ENCODE results near the gene ADAMTS15.

The ADAMTS15 gene

DNA sequence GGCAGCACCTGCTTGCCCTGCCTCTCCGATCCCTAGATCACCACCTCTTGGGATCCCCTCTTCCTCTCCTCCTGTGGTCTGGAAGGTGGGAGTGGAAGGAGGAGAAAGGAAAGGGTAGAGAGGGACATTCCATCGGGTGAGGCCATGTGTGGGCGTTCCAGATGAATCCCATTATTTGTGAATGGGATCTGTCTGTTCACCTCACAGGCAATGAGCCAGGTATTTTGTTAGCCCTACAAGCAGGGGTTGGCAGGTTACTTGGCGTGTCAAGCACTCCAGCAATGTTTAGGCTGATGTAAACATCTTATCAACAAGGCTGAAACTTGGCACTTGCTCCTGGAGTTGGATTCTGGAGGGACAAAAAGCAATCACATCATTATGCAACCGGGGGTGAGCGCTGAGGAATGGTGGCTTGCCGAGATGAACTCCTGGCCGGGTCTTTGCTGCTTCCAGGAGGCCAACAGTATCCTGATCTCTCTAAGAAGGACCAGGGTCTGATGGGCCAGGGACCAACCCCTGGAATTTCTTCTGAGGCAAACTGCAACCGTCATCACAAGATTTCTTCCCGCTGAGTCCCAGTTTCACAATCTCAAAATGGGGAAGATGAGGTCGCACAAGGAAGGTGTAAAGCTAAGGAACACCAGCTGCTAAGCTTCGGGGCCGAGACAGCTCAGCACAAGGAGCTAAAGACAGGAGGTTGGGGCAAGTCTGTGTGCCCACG is 27.8 kb upstream of the ADAMTS15 start:
- Histone ChIP-seq H3K36me3 (ENCODE audit: control insufficient read depth, insufficient read depth, low read length) (no peaks in the 10 kb centered on the region), H3K27me3 (ENCODE audit: control insufficient read depth, insufficient read depth, low read length) (no peaks in the 10 kb centered on the region), H3K4me1 (ENCODE audit: control insufficient read depth, insufficient read depth, low read length) (no peaks in the 10 kb centered on the region), H3K27ac (ENCODE audit: low read length) (no peak overlapping the region), H3K4me3 (ENCODE audit: low read length) (no peak overlapping the region), H3K9me3 (ENCODE audit: control insufficient read depth, insufficient read depth, low read length) (no peaks in the 10 kb centered on the region)
- WGBS (ENCODE audit: insufficient coverage, insufficient read length): no CpG with 5 or more reads among the region's 14 CpGs
- no peak for DNase-seq (ENCODE audit: low read depth, low spot score)

DNA sequence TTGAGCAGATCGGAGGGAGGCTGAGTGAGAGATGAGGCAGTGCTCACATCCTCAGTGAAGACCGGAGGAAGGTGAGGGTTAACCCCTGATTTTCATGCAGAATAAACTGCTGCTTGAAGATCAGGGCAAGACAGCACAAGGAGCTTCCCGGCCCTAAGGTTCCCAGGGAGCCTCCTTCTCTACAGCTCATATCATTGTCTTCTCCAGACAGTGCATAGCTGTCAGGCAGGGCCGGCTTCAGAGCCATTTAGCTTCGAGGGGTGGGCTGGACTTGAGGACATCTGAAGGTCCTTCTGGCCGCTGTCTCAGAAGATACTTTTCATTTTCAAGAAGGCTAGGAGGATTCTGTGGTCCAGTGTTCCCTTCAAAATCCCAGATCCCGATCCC is 27.3 kb upstream of the ADAMTS15 start:
- H3K4me1 ChIP-seq (ENCODE audit: control insufficient read depth, insufficient read depth, low read length): no peaks in the 10 kb centered on the region
- H3K4me3 ChIP-seq (ENCODE audit: low read length): no peak overlapping the region
- no peaks in the 10 kb centered on the region for H3K36me3 ChIP-seq (ENCODE audit: control insufficient read depth, insufficient read depth, low read length)
- H3K9me3 ChIP-seq (ENCODE audit: control insufficient read depth, insufficient read depth, low read length): no peaks in the 10 kb centered on the region
- no peaks in the 10 kb centered on the region for H3K27me3 ChIP-seq (ENCODE audit: control insufficient read depth, insufficient read depth, low read length)
- H3K27ac ChIP-seq (ENCODE audit: low read length): no peak overlapping the region
- no peak for DNase-seq (ENCODE audit: low read depth, low spot score)
- no CpG with 5 or more reads among the region's 7 CpGs for WGBS (ENCODE audit: insufficient coverage, insufficient read length)

DNA sequence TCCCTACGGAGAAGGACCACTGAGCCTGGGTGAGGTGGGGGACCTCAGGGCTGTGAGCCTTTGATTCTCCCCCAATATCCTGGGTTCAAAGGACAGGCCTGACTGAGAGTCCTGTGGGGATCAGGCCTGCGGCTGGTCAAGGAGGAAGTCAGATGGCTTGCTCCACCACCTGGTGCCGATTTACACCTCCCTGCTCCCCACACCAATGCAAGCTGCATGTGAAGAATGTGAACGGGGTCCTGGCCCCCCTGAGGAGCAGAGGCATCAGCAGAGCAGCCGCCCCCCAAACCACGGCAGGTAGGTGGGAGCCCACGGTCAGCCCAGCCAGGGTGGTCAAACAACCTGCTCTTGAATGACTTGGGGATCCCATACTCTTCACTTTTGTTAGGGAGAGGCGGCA is 26.7 kb upstream of the ADAMTS15 start:
- Histone ChIP-seq H3K9me3 (ENCODE audit: control insufficient read depth, insufficient read depth, low read length) (no peaks in the 10 kb centered on the region), H3K4me1 (ENCODE audit: control insufficient read depth, insufficient read depth, low read length) (no peaks in the 10 kb centered on the region), H3K27me3 (ENCODE audit: control insufficient read depth, insufficient read depth, low read length) (no peaks in the 10 kb centered on the region; the same call in 1 of the 2 replicates), H3K36me3 (ENCODE audit: control insufficient read depth, insufficient read depth, low read length) (no peaks in the 10 kb centered on the region), H3K4me3 (ENCODE audit: low read length) (no peak overlapping the region), H3K27ac (ENCODE audit: low read length) (no peak overlapping the region)
- no CpG with 5 or more reads among the region's 8 CpGs for WGBS (ENCODE audit: insufficient coverage, insufficient read length)
- DNase-seq (ENCODE audit: low read depth, low spot score): no peak

DNA sequence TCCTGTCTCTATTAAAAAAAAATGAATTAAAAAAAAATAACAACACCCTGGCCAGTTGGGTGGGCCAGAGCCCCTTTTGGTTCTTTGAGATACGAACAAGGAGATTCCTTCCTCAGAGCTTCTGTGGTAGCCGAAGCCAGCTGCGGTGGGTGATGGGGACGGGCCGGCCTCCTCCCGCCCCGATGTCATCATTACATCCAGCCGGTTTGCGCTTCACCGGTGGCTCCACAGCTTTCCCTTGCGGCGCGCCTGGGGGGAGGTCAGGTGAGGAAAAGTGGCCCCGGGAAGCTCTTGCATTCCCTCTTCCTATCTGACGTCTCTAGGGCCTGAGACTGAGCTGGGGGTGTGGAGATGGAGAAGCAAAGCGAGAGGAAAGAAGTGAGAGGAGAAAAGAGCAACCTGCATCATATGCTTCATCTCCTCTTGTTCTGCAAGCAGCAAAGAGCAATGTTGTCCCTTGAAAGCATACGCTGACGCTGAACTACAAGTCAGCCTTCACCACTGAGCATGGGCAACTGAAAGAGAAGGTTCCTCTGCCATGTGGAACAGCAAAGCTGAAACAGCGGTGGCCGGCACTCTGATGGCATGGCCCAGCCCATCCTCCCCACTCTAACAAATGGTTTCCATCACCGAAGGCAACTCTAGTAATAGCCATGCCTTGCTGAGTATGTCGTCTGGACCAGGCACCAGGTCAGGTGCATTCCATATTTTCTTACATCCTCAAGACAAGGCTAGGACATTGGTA is 26.0 kb upstream of the ADAMTS15 start:
- no CpG with 5 or more reads among the region's 22 CpGs for WGBS (ENCODE audit: insufficient coverage, insufficient read length)
- peaks cover under 1% of the 10 kb centered on the region; the same call in 1 of the 2 replicates for H3K27me3 ChIP-seq (ENCODE audit: control insufficient read depth, insufficient read depth, low read length)
- no peaks in the 10 kb centered on the region for H3K36me3 ChIP-seq (ENCODE audit: control insufficient read depth, insufficient read depth, low read length)

DNA sequence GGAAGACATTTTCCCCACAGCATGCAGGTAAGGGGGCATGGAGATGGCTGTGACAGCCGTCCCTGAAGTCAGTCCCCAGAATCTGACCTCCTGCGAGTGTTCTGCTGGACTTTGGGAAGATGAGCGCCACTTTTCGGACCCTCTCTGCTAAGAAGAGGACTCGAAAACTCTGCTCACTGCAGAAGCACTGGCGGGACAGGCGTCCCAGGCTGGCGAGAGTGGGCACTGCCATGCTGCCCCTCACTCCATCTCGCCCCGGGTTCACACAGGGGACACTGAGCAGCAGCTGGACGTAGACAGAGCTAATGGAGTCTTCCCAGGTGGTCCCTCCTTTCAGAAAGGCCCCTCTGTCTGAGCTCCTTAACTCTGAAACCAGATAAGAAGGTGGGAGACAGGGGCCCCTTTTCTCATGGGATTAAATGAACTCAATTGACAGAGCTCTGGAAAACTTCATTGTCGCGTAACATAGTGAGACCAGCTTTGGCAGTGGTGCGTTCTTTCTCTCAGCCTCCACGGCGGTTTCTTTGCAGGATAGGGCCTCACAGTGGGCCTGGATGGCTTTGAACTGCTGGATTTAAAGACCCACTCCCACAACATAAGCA is 24.8 kb upstream of the ADAMTS15 start:
- Histone ChIP-seq H3K27ac (ENCODE audit: low read length) (no peak overlapping the region), H3K36me3 (ENCODE audit: control insufficient read depth, insufficient read depth, low read length) (no peaks in the 10 kb centered on the region), H3K4me1 (ENCODE audit: control insufficient read depth, insufficient read depth, low read length) (no peaks in the 10 kb centered on the region; the same call in 1 of the 2 replicates), H3K4me3 (ENCODE audit: low read length) (no peak overlapping the region), H3K27me3 (ENCODE audit: control insufficient read depth, insufficient read depth, low read length) (peaks cover 6% of the 10 kb centered on the region; the same call in 1 of the 2 replicates), H3K9me3 (ENCODE audit: control insufficient read depth, insufficient read depth, low read length) (no peaks in the 10 kb centered on the region)
- WGBS (ENCODE audit: insufficient coverage, insufficient read length): no CpG with 5 or more reads among the region's 16 CpGs
- no peak for DNase-seq (ENCODE audit: low read depth, low spot score)

More for the DNA sequence above, 26.0 kb upstream of the ADAMTS15 start:
- no peak overlapping the region for H3K27ac ChIP-seq (ENCODE audit: low read length)
- H3K4me3 ChIP-seq (ENCODE audit: low read length): no peak overlapping the region
- no peak for DNase-seq (ENCODE audit: low read depth, low spot score)
- H3K9me3 ChIP-seq (ENCODE audit: control insufficient read depth, insufficient read depth, low read length): no peaks in the 10 kb centered on the region
- no peaks in the 10 kb centered on the region for H3K4me1 ChIP-seq (ENCODE audit: control insufficient read depth, insufficient read depth, low read length)

- no peaks in the 10 kb centered on the region for H3K36me3 ChIP-seq (ENCODE audit: control insufficient read depth, insufficient read depth, low read length)
- H3K27me3 ChIP-seq (ENCODE audit: control insufficient read depth, insufficient read depth, low read length): peaks cover 13% of the 10 kb centered on the region; the same call in 1 of the 2 replicates
- DNase-seq (ENCODE audit: low read depth, low spot score): no peak
- no peak overlapping the region for H3K4me3 ChIP-seq (ENCODE audit: low read length)
- H3K9me3 ChIP-seq (ENCODE audit: control insufficient read depth, insufficient read depth, low read length): no peaks in the 10 kb centered on the region
- no peak overlapping the region for H3K27ac ChIP-seq (ENCODE audit: low read length)
- peaks cover 1% of the 10 kb centered on the region; the same call in 1 of the 2 replicates for H3K4me1 ChIP-seq (ENCODE audit: control insufficient read depth, insufficient read depth, low read length)
- no CpG with 5 or more reads among the region's 14 CpGs for WGBS (ENCODE audit: insufficient coverage, insufficient read length)
These were observed 23.8 kb upstream of the ADAMTS15 start for GRCh38 chr11:130424613-130425140.

GRCh38 chr11:130425156-130425555 is 23.3 kb upstream of the ADAMTS15 start:
- no peak for DNase-seq (ENCODE audit: low read depth, low spot score)
- peaks cover 1% of the 10 kb centered on the region; the same call in 1 of the 2 replicates for H3K4me1 ChIP-seq (ENCODE audit: control insufficient read depth, insufficient read depth, low read length)
- H3K36me3 ChIP-seq (ENCODE audit: control insufficient read depth, insufficient read depth, low read length): no peaks in the 10 kb centered on the region
- H3K27ac ChIP-seq (ENCODE audit: low read length): no peak overlapping the region
- no CpG with 5 or more reads among the region's 8 CpGs for WGBS (ENCODE audit: insufficient coverage, insufficient read length)
- no peaks in the 10 kb centered on the region for H3K9me3 ChIP-seq (ENCODE audit: control insufficient read depth, insufficient read depth, low read length)
- H3K27me3 ChIP-seq (ENCODE audit: control insufficient read depth, insufficient read depth, low read length): peaks cover 13% of the 10 kb centered on the region; the same call in 1 of the 2 replicates
- H3K4me3 ChIP-seq (ENCODE audit: low read length): no peak overlapping the region

DNA sequence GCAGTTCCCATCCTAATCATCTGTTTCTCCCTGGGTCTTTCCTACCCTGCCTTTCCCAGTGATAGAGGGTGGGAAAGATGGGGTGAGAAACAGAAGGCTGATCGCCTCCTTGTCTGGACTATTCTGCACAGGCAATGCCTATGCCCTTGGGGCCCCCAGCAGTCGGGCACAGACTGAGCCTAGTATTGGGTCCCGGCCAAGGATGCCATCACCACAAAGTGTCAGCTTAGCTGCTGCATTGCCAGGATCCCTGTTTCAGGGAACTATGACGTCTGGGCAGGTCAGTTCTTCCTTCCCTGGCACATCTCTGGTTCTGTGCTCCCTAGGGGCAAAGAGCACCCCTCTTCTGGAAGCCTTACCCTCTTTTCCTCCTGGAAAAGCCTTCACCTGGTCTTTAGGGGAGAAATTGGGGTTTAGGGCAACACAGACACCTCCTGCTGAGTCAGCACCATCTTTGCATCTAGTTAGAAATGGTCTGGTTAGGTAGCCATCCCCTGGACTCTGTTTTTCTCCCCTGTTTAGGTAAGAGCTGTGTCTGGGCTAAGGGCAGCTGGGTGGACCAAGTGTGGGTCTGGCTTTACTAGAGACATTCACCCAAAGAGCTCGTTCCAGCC is 22.1 kb upstream of the ADAMTS15 start:
- Histone ChIP-seq H3K4me1 (ENCODE audit: control insufficient read depth, insufficient read depth, low read length) (peaks cover 1% of the 10 kb centered on the region; the same call in 1 of the 2 replicates), H3K27me3 (ENCODE audit: control insufficient read depth, insufficient read depth, low read length) (peaks cover 13% of the 10 kb centered on the region; the same call in 1 of the 2 replicates), H3K9me3 (ENCODE audit: control insufficient read depth, insufficient read depth, low read length) (no peaks in the 10 kb centered on the region), H3K4me3 (ENCODE audit: low read length) (no peak overlapping the region), H3K27ac (ENCODE audit: low read length) (no peak overlapping the region), H3K36me3 (ENCODE audit: control insufficient read depth, insufficient read depth, low read length) (no peaks in the 10 kb centered on the region)
- no peak for DNase-seq (ENCODE audit: low read depth, low spot score)
- WGBS (ENCODE audit: insufficient coverage, insufficient read length): no CpG with 5 or more reads among the region's 5 CpGs

- no peak for DNase-seq (ENCODE audit: low read depth, low spot score)
- WGBS (ENCODE audit: insufficient coverage, insufficient read length): no CpG with 5 or more reads among the region's 18 CpGs
- Histone ChIP-seq H3K27ac (ENCODE audit: low read length) (no peak overlapping the region), H3K9me3 (ENCODE audit: control insufficient read depth, insufficient read depth, low read length) (no peaks in the 10 kb centered on the region), H3K4me1 (ENCODE audit: control insufficient read depth, insufficient read depth, low read length) (peaks cover 1% of the 10 kb centered on the region; the same call in 1 of the 2 replicates), H3K36me3 (ENCODE audit: control insufficient read depth, insufficient read depth, low read length) (no peaks in the 10 kb centered on the region), H3K27me3 (ENCODE audit: control insufficient read depth, insufficient read depth, low read length) (peaks cover 13% of the 10 kb centered on the region; the same call in 1 of the 2 replicates), H3K4me3 (ENCODE audit: low read length) (no peak overlapping the region)
These were observed 21.6 kb upstream of the ADAMTS15 start for GRCh38 chr11:130426837-130427341.

All from iPS DF 6.9 (cell line).